HG03442 (cell line): ENCODE results near the gene TMC5.

Experiments used
- ATAC-seq: cut with Tn5 transposase; IDR thresholded peaks from one replicate; pipeline ENCODE4 v1.9.1; 2021; ENCODE audit warnings: mild to moderate bottlenecking, moderate library complexity; ENCODE audit not compliant: unreplicated experiment

The TMC5 gene

DNA sequence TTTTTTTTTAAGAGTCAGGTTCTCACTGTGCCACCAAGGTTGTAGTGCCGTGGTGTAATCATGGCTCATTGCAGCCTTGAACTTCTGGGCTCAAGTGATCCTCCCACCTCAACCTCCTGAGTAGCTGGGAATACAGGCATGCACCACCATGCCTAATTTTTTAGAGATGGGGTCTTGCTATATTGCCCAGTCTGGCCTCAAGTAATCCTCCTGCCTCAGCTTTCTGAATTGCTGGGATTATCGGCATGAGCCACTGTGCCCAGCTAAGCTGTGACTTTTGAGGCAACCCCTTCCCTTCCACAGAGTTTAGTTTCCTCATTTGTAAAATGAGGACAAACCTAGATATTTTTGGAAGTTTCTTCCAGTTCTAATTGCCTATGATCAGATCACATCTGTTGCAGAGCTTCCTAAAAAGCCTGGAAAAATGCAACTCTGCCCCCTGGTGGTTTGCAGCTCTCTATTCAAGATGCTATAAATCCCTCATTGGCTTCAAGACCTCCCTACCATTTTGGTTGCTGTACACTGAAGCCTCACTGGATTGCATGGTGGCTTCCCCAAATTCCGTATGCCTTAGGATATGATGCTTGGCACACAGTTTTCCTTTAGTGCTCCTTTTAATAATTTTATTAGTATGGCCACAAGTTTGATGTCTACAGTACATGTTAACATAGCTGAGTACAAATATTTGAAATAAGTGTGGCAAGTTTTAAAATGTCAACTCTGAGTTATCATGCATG is 84.9 kb downstream of the TMC5 start:
- ATAC-seq: no peak

DNA sequence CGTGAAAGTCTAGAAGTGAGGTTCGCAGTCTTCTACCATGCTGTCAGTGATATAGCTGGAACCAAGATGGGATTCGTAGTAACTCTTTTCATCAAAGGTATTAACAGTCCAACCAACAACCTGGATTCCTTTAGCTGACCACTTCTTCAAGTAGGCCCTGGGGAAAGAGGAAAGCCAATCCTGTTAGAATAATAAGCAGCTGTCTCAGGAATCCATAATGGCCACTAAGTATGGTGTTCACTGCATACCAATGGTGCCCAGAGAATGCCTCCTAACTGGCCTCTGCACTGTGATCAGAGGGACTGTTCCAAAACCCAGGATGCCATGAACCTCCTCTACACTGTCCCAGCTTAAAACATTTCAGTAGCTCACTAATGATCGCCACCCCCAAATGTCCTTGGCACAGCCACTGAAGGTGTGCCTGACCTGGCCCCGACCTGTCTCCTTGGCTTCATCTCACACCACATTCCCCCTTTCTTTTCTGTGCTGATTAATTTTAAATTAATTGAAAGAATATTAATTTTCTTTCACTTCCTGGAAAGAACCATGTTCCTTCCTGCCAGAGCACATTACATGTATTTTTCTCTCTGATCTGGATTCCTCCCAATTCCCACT is 85.9 kb downstream of the TMC5 start:
- no peak for ATAC-seq

DNA sequence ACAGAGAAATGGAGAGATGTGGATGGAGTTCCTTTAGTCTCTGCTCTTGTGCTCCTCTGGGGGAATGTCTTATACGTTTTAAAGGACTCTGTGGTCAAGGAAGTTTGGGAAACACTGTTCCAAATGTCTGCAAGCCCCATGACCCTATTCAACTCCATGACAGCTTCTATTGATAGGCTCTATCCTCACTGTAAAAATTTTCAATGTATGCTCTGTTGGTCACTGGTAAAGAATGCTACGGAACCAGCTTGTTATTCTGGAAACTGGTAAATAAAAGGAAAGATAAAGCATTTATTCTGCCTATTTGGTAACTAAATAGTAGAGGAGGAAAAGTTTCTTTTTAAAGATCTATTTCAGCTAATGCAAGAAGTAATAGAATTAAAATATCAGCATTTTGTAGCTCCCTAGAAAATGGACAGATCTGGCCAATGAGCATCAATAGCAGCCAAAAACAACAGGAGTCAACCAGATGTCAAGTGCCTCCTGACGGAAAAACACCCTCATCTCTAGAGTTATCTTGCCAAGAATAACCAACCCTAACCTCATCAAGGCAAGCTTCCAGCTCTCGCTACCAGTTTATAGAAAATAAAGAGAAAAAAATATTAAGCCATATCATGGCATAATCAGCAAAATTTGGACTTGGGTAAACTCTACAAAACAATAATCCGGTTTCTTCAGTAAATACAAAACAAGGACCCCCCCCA is 88.1 kb downstream of the TMC5 start:
- ATAC-seq: no peak

DNA sequence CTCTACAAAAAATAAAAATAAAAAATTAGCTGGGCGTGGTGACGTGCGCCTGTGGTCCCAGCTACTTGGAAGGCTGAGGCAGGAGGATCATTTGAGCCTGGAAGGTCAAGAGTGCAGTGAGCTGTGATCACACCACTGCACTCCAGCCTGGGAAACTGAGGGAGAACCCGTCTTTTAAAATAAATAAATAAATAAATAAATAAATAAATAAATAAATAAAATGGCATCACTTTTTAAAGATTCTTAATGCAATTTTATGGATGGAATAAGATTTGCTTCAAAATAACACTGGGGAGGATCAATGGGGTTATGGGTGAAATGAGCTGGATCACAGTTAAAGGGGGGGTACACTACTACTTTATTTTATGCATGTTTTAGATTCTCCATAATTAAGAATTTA is 89.3 kb downstream of the TMC5 start:
- ATAC-seq: no peak

DNA sequence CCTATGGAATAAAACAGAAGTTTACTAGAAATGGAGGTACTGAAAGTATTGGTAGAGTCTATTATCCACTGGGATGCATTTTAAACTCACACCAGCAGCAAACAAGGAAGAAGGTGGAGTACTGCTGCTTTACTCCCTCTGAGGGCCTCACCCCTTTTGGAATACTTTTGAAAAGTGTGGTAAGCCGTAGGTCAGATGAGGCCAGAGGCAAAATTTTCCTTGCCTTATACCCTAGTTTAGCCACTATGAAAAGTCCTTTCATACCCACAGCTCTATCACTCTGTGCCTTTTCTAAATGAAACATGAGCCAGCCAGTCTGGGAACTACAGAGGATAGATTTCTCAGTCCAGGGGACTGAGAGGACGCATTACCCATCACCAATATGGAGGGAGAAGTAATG is 90.2 kb downstream of the TMC5 start:
- ATAC-seq: no peak

DNA sequence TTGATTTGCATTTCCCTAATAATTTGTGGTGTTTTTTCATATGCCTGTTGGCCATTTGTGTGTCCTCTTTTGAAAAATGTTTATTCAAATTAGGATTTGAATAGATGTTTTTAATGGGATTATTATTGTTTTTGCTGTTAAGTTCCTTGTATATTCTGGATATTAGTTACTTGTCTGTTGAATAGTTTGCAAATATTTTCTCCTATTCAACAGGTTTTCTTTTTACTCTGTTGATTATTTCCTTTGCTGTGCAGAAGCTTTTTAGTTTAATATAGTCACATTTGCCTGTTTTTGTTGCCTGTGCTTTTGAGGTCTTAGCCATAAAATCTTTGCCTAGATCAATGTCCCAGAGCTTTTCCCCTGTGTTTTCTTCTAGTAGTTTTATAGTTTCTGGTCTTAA is 94.6 kb downstream of the TMC5 start:
- no peak for ATAC-seq

DNA sequence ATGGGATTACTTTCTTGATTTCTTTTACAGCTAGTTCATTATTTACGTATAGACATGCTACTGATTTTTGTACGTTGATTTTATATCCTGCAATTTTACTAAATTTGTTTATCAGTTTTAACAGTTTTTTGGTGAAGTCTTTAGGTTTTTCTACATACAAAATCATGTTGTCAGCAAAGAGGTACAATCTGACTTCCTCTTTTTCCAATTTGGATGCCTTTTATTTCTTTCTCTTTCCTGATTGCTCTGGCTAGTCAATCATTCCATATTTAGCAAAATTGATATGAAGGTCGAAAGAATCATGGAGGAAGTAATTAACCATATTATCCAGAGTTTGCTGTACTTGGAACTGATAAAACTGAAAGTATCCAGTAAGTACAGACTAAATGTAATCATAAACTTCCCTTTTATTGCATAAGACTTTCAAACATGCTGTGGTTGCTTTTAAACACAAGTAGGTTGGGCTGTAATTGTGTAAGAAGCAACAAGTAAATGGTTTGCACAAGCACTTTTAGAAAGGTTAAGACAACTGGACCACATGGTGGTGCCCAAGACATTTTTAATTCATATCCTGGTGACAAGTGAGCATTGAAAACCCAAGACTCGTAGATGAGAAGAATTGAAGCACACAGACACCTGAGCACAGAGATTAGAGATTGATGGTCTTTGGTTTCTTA is 95.8 kb downstream of the TMC5 start:
- ATAC-seq: no peak

DNA sequence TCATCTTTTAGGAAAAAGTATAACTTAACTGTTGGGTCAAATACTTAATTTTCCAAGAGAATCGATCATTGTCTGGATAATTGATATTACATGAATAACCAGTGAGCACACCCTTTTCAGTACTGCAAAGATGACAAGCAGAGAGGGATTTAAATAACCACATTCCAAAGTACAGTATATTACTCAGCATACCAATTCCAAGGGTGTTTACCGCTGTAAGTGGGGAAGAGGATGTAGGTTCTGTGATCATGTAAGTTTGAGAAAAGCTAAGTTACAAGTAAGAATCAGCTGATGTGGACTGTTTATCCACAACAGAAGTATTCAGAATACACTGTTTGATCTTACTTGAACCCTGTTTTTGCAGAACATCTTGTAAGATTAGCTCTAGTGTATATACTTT is 98.1 kb downstream of the TMC5 start:
- ATAC-seq: no peak

DNA sequence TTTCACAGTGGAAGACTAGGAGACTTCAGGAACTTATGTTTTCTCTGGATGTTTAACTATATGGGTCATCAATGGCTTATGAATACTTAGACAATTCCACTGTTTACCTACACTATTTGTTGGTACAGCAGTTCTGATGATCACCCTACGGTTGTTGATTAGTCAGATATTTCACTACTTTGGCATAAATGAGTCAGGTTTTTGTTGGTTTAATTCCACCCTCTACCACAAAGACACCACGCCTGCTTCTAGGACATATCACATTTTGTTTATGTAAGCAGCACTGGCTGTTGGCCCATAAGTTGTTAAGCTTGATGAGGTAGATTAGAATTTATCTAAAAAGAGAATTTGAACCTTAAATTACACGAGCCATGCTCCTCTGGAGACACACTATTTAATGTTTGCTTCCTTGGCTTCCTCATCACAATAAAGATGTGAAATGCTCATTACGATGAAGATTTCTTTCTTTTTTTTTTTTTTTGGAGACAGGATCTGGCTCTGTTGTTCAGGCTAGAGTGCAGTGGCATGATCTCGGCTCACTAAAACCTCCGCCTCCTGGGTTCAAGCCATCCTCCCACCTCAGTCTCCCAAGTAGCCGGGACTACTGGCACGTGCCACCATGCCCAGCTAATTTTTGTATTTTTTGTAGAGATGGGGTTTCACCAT is 99.9 kb downstream of the TMC5 start:
- ATAC-seq: no peak

DNA sequence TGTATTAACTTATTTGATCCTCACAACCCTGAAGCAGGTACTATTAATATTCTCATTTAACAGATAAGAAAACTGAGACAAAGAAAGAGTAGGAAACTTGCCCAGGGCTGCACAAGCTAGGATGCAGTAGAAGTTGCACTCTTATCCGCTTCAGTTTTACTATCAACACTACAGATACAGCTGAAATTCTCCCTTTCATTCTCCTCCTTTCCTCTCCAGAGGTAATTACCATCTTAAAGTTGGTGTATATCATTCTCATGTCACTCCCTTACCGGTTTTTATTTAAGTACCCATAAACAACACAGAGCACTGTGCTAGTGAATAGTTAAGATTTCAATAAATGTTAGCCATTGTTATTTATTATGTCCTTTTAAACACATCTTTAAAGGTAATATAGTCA is 100.7 kb downstream of the TMC5 start:
- ATAC-seq: no peak

DNA sequence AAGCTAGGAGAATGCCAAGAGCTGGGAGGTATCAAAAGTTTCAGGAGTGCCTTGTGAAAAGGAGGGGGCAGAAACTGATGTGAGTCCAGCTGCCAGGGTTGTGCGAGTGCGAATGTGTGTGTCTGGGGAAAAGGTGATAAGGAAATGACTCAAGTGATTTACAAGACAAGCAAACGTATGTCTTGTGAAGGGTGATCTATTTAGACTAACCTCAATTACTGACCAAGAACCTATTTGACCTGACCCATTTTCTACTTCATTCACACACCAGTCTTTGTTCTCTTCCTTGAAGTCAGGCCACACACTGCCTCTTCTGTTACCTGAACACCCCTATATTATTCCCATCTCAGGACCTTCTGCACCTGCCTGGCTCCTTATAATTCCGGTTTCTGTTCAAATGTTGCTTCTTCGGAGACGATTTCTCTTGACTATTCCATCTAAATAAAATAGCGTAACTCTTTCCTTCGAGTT is 103.2 kb downstream of the TMC5 start:
- ATAC-seq: no peak

DNA sequence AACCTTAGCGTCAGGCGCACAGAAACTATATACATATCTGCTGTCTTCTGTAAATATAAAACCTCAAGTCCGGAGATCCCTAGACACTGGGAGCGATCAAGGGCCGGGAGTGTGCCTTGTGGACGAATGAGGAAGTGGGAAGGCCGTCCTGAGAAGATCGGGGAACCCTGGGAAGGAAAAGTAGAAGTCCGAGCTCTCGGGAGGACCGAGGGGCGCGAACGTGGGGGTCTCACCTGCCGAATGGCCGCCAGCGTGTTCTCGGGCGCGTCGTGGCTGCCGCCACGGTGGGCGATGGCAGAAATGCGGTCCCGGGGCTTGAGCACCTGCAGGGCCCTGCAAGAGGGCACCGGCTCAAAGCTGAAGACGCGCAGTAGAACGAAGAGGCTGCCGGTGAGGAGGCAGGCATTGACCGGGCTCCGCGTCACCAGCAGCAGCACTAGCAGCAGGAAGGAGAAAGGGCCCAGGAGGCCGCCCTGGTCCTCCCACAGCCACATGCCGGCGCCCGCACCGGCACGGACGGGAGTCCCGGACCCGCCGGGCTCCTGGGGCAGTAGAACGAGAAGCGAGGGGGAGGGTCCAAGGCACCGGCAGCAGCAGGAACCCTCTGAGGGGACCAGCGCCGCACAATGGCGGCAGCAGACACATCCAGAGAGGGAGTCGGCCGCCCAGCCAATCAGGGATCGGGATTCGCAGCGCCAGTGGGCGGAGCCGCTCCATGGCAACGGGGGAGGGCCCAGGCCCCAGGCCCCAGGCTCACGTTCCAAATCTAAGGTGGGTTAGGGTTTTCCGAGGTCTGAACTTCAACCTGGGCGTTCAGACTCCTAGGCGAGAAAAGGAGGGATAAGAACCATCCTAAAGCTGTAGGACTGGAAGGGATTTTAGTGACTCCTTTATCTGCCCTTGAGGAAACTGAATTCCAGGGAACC is 104.1 kb downstream of the TMC5 start, which contains the start of gene GDE1:
Gene GDE1 (minus strand): TSS at position 628 of the 926 bp plus-strand sequence. CDS start 134 bp downstream, at position 494.
- peak; percentile 70 for ATAC-seq

DNA sequence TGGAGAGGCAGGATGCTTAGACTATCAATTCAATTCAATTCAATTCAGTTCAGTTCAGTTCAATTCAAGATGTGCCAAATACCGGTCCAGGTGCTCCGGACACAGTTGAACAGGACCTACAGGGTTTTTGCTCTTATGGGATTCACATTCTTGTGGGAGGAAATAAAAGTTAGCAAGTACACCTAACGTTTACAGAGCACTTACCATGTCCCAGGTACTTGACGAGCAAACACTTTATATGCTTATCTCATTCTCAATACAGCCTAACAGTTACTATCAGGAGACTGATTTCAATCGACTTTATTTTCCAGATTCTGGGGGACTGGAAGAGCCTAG is 104.7 kb downstream of the TMC5 start:
- no peak for ATAC-seq

DNA sequence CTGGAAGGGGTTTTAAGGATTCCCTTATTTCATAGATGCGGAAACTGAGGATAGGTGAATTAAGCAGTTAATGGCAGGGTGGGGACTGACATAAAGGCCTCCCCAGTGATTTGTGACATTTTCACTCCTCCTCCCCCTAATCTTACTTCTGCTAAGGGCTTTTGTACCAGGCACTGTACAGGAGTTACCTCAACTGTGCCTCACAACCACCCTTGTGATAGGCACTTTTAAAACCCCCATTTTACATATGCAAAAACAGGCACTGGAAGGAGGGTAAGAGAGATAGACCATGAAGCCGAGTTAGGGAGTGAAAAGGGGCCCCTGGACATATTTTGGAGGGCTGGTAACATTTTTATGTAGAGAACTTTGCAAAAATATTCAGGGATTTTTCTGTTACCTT is 105.1 kb downstream of the TMC5 start:
- no peak for ATAC-seq

DNA sequence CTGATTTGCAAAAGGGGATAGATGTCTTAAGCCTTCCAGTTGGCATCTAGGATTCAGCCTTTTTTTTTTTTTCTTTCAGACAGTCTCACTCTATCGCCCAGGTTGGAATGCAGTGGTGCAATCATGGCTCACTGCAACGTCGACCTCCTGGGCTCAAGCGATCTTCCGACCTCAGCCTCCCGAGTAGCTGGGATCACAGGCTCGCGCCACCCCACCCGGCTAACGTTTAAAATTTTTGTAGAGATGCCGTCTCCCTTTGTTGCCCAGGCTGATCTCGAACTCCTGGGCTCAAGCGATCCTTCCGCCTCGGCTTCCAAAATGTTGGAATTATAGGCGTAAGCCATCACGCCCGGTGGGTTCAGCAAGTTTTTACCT is 105.5 kb downstream of the TMC5 start:
- no peak for ATAC-seq

DNA sequence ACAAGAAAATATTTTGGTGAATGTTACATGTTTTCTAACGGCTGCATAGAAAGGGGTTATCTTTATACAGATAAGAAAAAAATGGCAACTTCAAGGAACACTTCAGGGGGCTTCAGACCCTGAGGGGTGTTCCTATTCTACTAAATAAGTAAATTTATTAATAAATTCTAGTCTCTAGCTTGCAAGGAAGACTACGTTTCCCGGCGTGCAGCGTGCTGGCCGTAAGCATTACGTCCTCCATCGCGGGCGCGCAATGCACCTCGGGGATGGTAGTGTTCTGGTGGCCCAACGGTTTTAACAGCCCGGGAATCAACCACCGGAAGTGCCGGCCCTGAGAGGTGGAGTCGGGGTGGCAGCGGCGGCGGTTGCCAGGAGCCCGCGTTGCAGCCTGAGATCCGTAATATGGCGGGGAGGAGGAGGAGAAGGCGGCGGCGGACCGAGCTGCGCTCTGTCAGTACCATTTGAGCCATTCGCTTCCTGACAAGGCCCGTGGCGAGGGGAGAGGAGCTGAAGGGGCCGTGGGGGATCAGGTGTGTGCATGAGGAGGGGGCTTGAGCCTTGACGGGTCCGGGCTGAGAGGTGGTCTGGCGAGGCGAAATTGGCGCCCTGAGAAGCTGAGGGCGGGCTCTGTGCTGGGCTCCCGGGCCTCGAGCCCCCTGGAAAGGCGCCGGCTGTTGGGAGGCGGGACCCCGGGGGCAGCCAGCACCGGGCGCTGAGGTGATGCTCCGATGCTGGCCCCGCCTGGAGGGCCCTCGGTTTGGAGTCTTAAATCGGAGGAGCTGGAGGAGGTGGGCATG is 106.1 kb downstream of the TMC5 start, which contains the start of gene CCP110:
Gene CCP110 (plus strand): TSS at position 384 of the 797 bp plus-strand sequence. CDS start 3,940 bp downstream, outside the sequence.
- ATAC-seq: peak; percentile 59

DNA sequence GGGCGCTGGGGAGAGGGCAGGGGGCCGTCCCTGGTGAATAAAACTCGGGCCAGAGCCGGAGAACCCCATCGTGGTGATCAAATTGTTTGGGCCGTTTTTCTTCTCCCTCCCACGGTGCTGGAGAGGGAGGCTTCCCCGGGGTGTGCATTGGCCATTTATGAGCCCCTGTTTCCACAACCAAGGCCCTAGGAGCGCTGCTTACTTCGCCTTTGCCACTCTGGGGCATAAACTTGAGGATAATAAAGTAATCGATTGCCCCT is 106.6 kb downstream of the TMC5 start:
- no peak for ATAC-seq

DNA sequence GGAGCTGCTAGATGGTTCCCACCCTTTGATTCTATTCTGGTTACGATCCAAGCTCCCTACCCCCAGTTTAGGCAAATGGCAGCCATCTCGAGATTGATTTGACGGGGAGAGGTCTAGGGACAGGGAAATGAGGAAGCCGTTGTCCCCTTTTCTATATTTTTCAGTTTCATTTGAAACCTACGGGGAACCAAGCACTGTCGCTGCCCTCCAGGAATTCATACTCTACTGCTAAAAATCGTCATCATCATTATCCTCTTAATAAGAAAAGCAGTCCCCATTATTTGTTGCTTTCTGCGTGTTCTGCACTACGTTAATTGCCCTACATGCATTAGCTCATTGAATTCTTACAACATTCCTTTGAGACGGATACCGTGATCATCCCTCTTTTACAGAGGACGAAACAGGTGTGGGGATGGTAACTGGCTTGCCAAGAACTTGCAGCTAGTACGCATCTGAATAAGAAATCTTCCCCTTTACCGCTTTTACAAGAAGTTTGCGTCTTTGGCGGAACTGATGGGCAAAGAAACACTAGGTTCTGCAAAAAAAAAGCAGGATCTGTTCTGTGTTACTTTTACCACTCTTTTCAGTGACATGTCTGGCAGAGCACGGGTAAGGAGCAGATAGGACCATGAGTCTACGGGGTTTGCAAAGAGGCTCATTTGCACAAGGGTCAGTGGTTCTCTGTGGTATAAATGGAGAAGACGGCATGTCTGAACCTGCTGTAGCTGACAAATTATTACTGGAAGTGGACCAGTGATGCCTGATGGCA is 107.1 kb downstream of the TMC5 start:
- no peak for ATAC-seq

DNA sequence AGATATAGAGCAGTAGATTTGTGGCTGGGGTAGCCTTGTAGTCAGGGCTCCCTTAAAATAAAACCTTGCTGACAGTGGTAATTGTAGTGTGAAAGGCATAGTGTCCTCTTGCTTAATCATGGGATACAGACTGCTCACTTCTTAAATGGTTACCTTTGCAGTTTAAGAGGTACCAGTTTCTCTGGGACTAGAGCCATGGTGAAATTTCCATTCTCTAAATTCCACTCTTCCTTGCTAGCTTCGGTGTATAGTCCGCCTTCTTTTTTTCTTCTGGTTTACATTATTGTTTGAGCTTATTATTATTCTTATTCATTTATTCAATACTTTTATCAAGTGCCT is 107.7 kb downstream of the TMC5 start:
- ATAC-seq: no peak
